Uterus (tissue), 2 donors: ENCODE measurements around the gene NR3C2.

ENCODE experiments used
- POLR2A ChIP-seq, 2 donors: fragments of 450-650 bp; IDR thresholded peaks; one replicate each; pipeline ENCODE4 v1.6.1; 2016; ENCODE audit warnings: antibody characterized with exemption in 2 of 2, mild to moderate bottlenecking in 1 of 2, moderate library complexity in 1 of 2
- TF ChIP-seq, protein P1 (sequence below), 4 experiments: fragments of 200-600 bp in 2 of 4; fragments of 450-650 bp in 2 of 4; sonication (generic) in 2 of 4; IDR thresholded peaks; one replicate each; pipeline ENCODE4 v1.5.1; 2016 to 2019; ENCODE audit warnings: antibody characterized with exemption in 4 of 4, mild to moderate bottlenecking in 2 of 4, moderate library complexity in 1 of 4

DNA sequence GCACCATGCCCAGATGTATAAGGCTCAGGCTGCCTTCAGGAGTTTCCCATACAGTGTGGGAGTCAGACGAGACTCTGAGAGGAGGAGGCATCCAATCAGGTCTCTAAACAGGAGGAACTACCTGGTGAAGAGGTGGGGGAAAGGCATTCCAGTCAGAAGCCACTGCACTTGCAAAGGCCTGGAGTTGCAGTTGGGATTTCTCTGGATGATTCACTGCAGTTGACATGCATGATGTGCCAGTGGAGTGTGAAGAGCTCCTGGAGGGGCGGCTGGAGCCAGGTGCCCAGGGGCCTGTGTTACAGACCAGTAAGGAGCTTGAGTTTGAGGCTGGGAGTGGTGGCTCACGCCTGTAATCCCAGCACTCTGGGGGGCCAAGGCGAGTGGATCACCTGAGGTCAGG is 371.2 kb downstream of the NR3C2 start:
- TF ChIP-seq, protein P1, sequence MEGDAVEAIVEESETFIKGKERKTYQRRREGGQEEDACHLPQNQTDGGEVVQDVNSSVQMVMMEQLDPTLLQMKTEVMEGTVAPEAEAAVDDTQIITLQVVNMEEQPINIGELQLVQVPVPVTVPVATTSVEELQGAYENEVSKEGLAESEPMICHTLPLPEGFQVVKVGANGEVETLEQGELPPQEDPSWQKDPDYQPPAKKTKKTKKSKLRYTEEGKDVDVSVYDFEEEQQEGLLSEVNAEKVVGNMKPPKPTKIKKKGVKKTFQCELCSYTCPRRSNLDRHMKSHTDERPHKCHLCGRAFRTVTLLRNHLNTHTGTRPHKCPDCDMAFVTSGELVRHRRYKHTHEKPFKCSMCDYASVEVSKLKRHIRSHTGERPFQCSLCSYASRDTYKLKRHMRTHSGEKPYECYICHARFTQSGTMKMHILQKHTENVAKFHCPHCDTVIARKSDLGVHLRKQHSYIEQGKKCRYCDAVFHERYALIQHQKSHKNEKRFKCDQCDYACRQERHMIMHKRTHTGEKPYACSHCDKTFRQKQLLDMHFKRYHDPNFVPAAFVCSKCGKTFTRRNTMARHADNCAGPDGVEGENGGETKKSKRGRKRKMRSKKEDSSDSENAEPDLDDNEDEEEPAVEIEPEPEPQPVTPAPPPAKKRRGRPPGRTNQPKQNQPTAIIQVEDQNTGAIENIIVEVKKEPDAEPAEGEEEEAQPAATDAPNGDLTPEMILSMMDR (IDR thresholded peaks at IDR 0.05), result no peak
- TF ChIP-seq POLR2A (IDR thresholded peaks at IDR 0.05), result no peak
